SK-N-SH (cell line): ENCODE measurements around the gene ERN1.

Experiments
- CHD2 ChIP-seq: fragments of 150-350 bp; IDR thresholded peaks from 2 replicates; pipeline ENCODE4 v1.6.1; 2018; ENCODE audit warnings: low read length; ENCODE audit not compliant: partially characterized antibody
- CTCF ChIP-seq: fragments of 200-600 bp; sonication (generic); IDR thresholded peaks from 2 replicates; pipeline ENCODE4 v1.6.1; 2017; ENCODE audit warnings: antibody characterized with exemption, mild to moderate bottlenecking, moderate library complexity
- EP300 ChIP-seq, 2 experiments: IDR thresholded peaks; 2 replicates each; pipeline versions ENCODE4 v1.4.0 to v1.6.1; 2012; ENCODE audit warnings: borderline replicate concordance in 1 of 2, low read depth in 1 of 2, low read length in 1 of 2
- EZH2phosphoT487 ChIP-seq: fragments of 200-600 bp; sonication (generic); IDR thresholded peaks from 2 replicates; pipeline ENCODE4 v1.6.1; 2017; ENCODE audit warnings: low read depth, mixed run types, mild to moderate bottlenecking, antibody characterized with exemption, moderate library complexity, borderline replicate concordance
- FOSL2 ChIP-seq: IDR thresholded peaks from 2 replicates; pipeline ENCODE4 v1.4.0; 2012; ENCODE audit warnings: low read depth, mild to moderate bottlenecking, moderate library complexity, borderline replicate concordance
- GATA2 ChIP-seq: sonication (generic); formaldehyde crosslinking; IDR thresholded peaks from 2 replicates; pipeline ENCODE4 v1.5.0; 2020; ENCODE audit warnings: mild to moderate bottlenecking, missing genetic modification reagents
- NFIC ChIP-seq: IDR thresholded peaks from 2 replicates; pipeline ENCODE4 v1.4.0; 2012; ENCODE audit warnings: borderline replicate concordance
- RFX5 ChIP-seq: IDR thresholded peaks from 2 replicates; pipeline ENCODE4 v1.6.1; 2012; ENCODE audit warnings: mild to moderate bottlenecking, improper control_type of control experiment, low read length
- TAF1 ChIP-seq: IDR thresholded peaks from 2 replicates; pipeline ENCODE4 v1.6.1; 2012; ENCODE audit warnings: low read depth, mild to moderate bottlenecking, low read length, moderate library complexity, borderline replicate concordance
- TCF12 ChIP-seq: IDR thresholded peaks from 2 replicates; pipeline ENCODE4 v1.4.0; 2012
- YY1 ChIP-seq: IDR thresholded peaks from 2 replicates; pipeline ENCODE4 v1.4.0; 2012; ENCODE audit warnings: low read depth, mild to moderate bottlenecking
- TF ChIP-seq, protein P1 (sequence below): fragments of 150-350 bp; IDR thresholded peaks from 2 replicates; pipeline ENCODE4 v1.6.1; 2017; ENCODE audit warnings: antibody characterized with exemption, low read length, low read depth, borderline replicate concordance

- TF ChIP-seq CTCF (no peak), TAF1 (no peak), FOSL2 (no peak), YY1 (no peak), RFX5 (no peak), GATA2 (CRISPR knock-in tag) (no peak), NFIC (no peak), TCF12 (no peak), CHD2 (no peak), EP300 (IDR thresholded peaks at IDR 0.05; ENCODE audit: borderline replicate concordance in 1 of 2, low read depth in 1 of 2, low read length in 1 of 2) (no peak), EZH2phosphoT487 (no peak)
- TF ChIP-seq, protein P1, sequence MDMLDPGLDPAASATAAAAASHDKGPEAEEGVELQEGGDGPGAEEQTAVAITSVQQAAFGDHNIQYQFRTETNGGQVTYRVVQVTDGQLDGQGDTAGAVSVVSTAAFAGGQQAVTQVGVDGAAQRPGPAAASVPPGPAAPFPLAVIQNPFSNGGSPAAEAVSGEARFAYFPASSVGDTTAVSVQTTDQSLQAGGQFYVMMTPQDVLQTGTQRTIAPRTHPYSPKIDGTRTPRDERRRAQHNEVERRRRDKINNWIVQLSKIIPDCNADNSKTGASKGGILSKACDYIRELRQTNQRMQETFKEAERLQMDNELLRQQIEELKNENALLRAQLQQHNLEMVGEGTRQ: no peak
Observed at GRCh38 chr17:64123114-64123513, 6.8 kb downstream of the ERN1 start.
